K562 (cell line): Measurements from ENCODE around the gene GRAMD2B. TPM values are rescaled to one million over a fixed set of nuclear protein-coding genes. Genes with fewer than 3 reads are reported as not detected.

Experiments used
- ATAC-seq: fragments of 200-7000 bp; cut with Tn5 transposase; 3 replicates; pipeline ENCODE4 v1.9.1; 2020; ENCODE audit warnings: moderate library complexity
- BruUV-seq: library from RNA; stranded (reverse); fragments of 400-500 nt; replicated peaks from 2 replicates; lab custom pipeline; 2021; lab: Mats Ljungman, UMichigan
- CTCF ChIA-PET: fragments of 300-600 bp; formaldehyde crosslinking; extraction: SDS; loops from one replicate; lab custom pipeline; 2021; ENCODE audit warnings: low intra/inter-chr PET ratio; lab: Yijun Ruan, JAX
- POLR2A ChIA-PET: fragments of 300-600, 350-650 bp; sonication (Branson Sonifier 250); formaldehyde crosslinking; extraction: SDS; loops from one replicate; lab custom pipeline; 2021; ENCODE audit warnings: antibody characterized with exemption, inconsistent platforms; lab: Yijun Ruan, JAX
- DNase-seq, 4 experiments: peaks; one replicate each; pipeline versions ENCODE4 v3.0.0 to v3.0.0-alpha.2; 2011 to 2018; ENCODE audit warnings: low spot score in 3 of 4, mixed read lengths in 3 of 4; ENCODE audit errors: extremely low read depth in 1 of 4
- FAIRE-seq: peaks from 2 replicates; lab custom pipeline; 2011; peaks lifted over from hg19 to GRCh38; lab: Jason Lieb, UNC
- H2AFZ ChIP-seq: 2 replicates; pipeline ENCODE4 v1.6.0; 2011; ENCODE audit warnings: low read depth, low read length, control low read depth, inconsistent platforms
- H3K27ac ChIP-seq: fragments of 200-600 bp; 3 replicates; pipeline ENCODE4 v1.8.0; 2011; ENCODE audit warnings: low read depth, mild to moderate bottlenecking, control low read depth, inconsistent platforms, low read length, moderate library complexity, mixed read lengths; ENCODE audit errors: extremely low read depth
- H3K27me3 ChIP-seq, 2 experiments: fragments of 300-600 bp in 1 of 2; 2 replicates in 1 of 2; 3 replicates in 1 of 2; pipeline versions ENCODE4 v1.6.0 to v1.8.0; 2011; ENCODE audit warnings: inconsistent platforms in 2 of 2, low read length in 2 of 2, mild to moderate bottlenecking in 1 of 2, mixed read lengths in 1 of 2, moderate library complexity in 1 of 2; ENCODE audit not compliant: control insufficient read depth in 2 of 2, insufficient read depth in 2 of 2
- H3K36me3 ChIP-seq: fragments of 300-600 bp; 3 replicates; pipeline ENCODE4 v1.8.0; 2011; ENCODE audit warnings: mild to moderate bottlenecking, low read length, inconsistent platforms; ENCODE audit not compliant: control insufficient read depth, insufficient read depth
- H3K4me1 ChIP-seq, 2 experiments: fragments of 200-600 bp in 1 of 2; replicated peaks in 1 of 2; 2 replicates in 1 of 2; 3 replicates in 1 of 2; pipeline versions ENCODE4 v1.5.1 to v1.8.0; 2011; ENCODE audit warnings: inconsistent platforms in 2 of 2, low read length in 2 of 2, mild to moderate bottlenecking in 1 of 2, mixed read lengths in 1 of 2, moderate library complexity in 1 of 2; ENCODE audit not compliant: control insufficient read depth in 2 of 2, insufficient read depth in 2 of 2
- H3K4me2 ChIP-seq: 2 replicates; pipeline ENCODE4 v1.6.1; 2011; ENCODE audit warnings: low read length, control low read depth, inconsistent platforms, mixed read lengths; ENCODE audit not compliant: insufficient read depth
- H3K4me3 ChIP-seq: fragments of 200-600 bp; sonication (generic), shearing (Covaris generic); 2 replicates; pipeline ENCODE4 v1.5.1; 2016; ENCODE audit warnings: control low read depth, inconsistent platforms
- H3K79me2 ChIP-seq: fragments of 200-600 bp; 3 replicates; pipeline ENCODE4 v1.8.0; 2011; ENCODE audit warnings: low read length, inconsistent platforms; ENCODE audit not compliant: control insufficient read depth, insufficient read depth
- H3K9ac ChIP-seq, 2 experiments: 2 replicates each; pipeline versions ENCODE4 v1.6.0 to v1.6.1; 2011; ENCODE audit warnings: low read depth in 2 of 2, low read length in 2 of 2, control low read depth in 1 of 2, inconsistent platforms in 1 of 2, mild to moderate bottlenecking in 1 of 2, mixed read lengths in 1 of 2; ENCODE audit not compliant: insufficient read depth in 1 of 2
- H3K9me1 ChIP-seq: one replicate; pipeline ENCODE4 v1.6.0; 2011; ENCODE audit warnings: inconsistent platforms, mild to moderate bottlenecking, low read length, moderate library complexity; ENCODE audit not compliant: control insufficient read depth, insufficient read depth
- H3K9me3 ChIP-seq: replicated peaks from 2 replicates; pipeline ENCODE4 v1.5.1; 2011; ENCODE audit warnings: low read depth, low read length, inconsistent platforms; ENCODE audit not compliant: control insufficient read depth, insufficient read depth
- H4K20me1 ChIP-seq: replicated peaks from 2 replicates; pipeline ENCODE4 v1.6.1; 2011; ENCODE audit warnings: low read length, inconsistent platforms, mixed read lengths; ENCODE audit not compliant: control insufficient read depth, insufficient read depth
- CEBPB ChIP-seq: fragments of 450-650 bp; IDR thresholded peaks from 2 replicates; pipeline ENCODE4 v1.6.1; 2016; ENCODE audit warnings: missing genetic modification characterization, missing compliant biosample characterization
- CEBPG ChIP-seq, 3 experiments: fragments of 200-800 bp in 1 of 3; sonication (Bioruptor generic) in 1 of 3; sonication (generic) in 1 of 3; formaldehyde crosslinking in 1 of 3; IDR thresholded peaks in 2 of 3; conservative IDR thresholded peaks in 1 of 3; 2 replicates each; pipeline versions ENCODE4 v1.6.1 to v1.8.0; 2016 to 2022; ENCODE audit warnings: missing compliant biosample characterization in 2 of 3, missing genetic modification characterization in 2 of 3, mild to moderate bottlenecking in 1 of 3, missing genetic modification reagents in 1 of 3
- PRDM10 ChIP-seq: fragments of 450-650 bp; IDR thresholded peaks from 2 replicates; pipeline ENCODE4 v1.6.1; 2018; ENCODE audit not compliant: partially characterized antibody
- RAD21 ChIP-seq, 2 experiments: fragments of 250-450 bp in 1 of 2; fragments of 450-650 bp in 1 of 2; sonication (Bioruptor Pico) in 1 of 2; formaldehyde crosslinking in 1 of 2; IDR thresholded peaks in 1 of 2; conservative IDR thresholded peaks in 1 of 2; 2 replicates each; pipeline versions ENCODE4 v1.4.0 to v1.8.0; 2020 to 2022; ENCODE audit warnings: mild to moderate bottlenecking in 2 of 2, moderate library complexity in 1 of 2
- SMC3 ChIP-seq: conservative IDR thresholded peaks from 2 replicates; pipeline ENCODE4 v1.6.1; 2011; ENCODE audit warnings: low read depth, low read length, improper control_type of control experiment; ENCODE audit not compliant: insufficient read depth
- TRIM28 ChIP-seq: fragments of 450-650 bp; IDR thresholded peaks from 2 replicates; pipeline ENCODE4 v1.6.1; 2017
- WGBS: fragments of 100-300 bp; shearing (Covaris generic); methylation state at CpG from one replicate; pipeline ENCODE4 v1.1.6; 2016; ENCODE audit warnings: low coverage, mixed read lengths; ENCODE audit not compliant: insufficient coverage; ENCODE audit errors: missing lambda C conversion rate; 5-methylcytosine and 5-hydroxymethylcytosine counted together
- in situ Hi-C: fragments of 300-500 bp; cut with MboI; formaldehyde crosslinking; loops from 4 replicates; pipeline ENCODE4 v1.15.0; 2018; ENCODE audit warnings: inconsistent platforms, mixed read lengths
- intact Hi-C: fragments of 100-400 bp; cut with micrococcal nuclease; formaldehyde crosslinking; loops from 2 replicates; pipeline ENCODE4 v1.14.2; 2022
- polyA plus RNA-seq, 8 experiments: library from polyadenylated mRNA; depleted of rRNA in 4 of 8; stranded (reverse) in 5 of 8; unstranded in 3 of 8; fragments of >200 nt; fragmentation: Nextera tagmentation in 2 of 8; fragmentation: Illumina TruSeq in 1 of 8; extraction: Ambion mirVana in 2 of 8; extraction: Trizol in 1 of 8; gene quantifications; 2 replicates each; pipeline versions ENCODE4 v1.2.1 to v1.2.3, GENCODE V29; 2011 to 2014; ENCODE audit warnings: inconsistent platforms in 1 of 8, missing spikeins in 1 of 8
- total RNA-seq, 7 experiments: library from RNA; depleted of rRNA in 6 of 7; stranded (reverse); fragments of >200 nt in 6 of 7; fragmentation: Illumina TruSeq in 2 of 7; extraction: Trizol in 2 of 7; gene quantifications; 2 replicates each; pipeline versions ENCODE4 v1.2.1 to v1.2.3, GENCODE V29; 2011 to 2021; ENCODE audit warnings: low replicate concordance in 1 of 7
- TF ChIP-seq, protein P1 (sequence below), 2 experiments: fragments of 450-650 bp; formaldehyde crosslinking in 1 of 2; IDR thresholded peaks; 2 replicates each; pipeline versions ENCODE4 v1.4.0 to v1.6.1; 2014 to 2020; ENCODE audit warnings: mild to moderate bottlenecking in 2 of 2, borderline replicate concordance in 1 of 2, low read depth in 1 of 2

The GRAMD2B gene
- total and polyA plus RNA-seq, 9 of the 15 experiments (the other 6 are each of a cell fraction or from before 2014, with no cell fraction given), result 0.32 to 4.2 (median 1.4) TPM

- Histone ChIP-seq H3K27me3 (no peaks in the 10 kb centered on the region), H3K9me3 (no peaks in the 10 kb centered on the region), H3K4me1 (peaks cover 0 to 3% of the 10 kb centered on the region in 2 experiments; a peak in 1 of 5 replicates), H3K9ac (0 out of 4 replicates have a peak overlapping the region, but pooled peaks of 1 of the 2 experiments have one; percentile 7), H3K36me3 (no peaks in the 10 kb centered on the region), H3K79me2 (no peaks in the 10 kb centered on the region), H3K4me3 (no peak overlapping the region), H3K9me1 (no peaks in the 10 kb centered on the region), H3K4me2 (no peak overlapping the region; the same call in 1 of the 2 replicates), H4K20me1 (no peaks in the 10 kb centered on the region), H2AFZ (peak overlapping the region; percentile 47), H3K27ac (no peak overlapping the region)
- ATAC-seq, result peak; percentile 79
- CTCF ChIA-PET, result interaction anchor here (1.2 kb wide), 1 partner anchor 139 kb away, joined by 8 read pairs; no protein-coding TSS in a partner anchor
- in situ Hi-C loops (loop anchor here (5.0 kb wide), 1 partner anchor 44 kb away; no protein-coding TSS in a partner anchor), intact Hi-C loops (loop anchor here (1.0 to 2.0 kb wide), 2 partner anchors 46 to 139 kb away; no protein-coding TSS in a partner anchor)
- peak; percentile 35 for FAIRE-seq
- BruUV-seq, result no TSS peak
- peak in 2 of 4 experiments; percentile 40 to 67 for DNase-seq
- WGBS, result 36% methylated on average over 8 of the region's 8 CpGs
- POLR2A ChIA-PET, result no interaction called here
- peak; percentile 36 to 60 for TF ChIP-seq RAD21 (CRISPR knock-in tag; conservative IDR thresholded peaks at IDR 0.05 in 1 of 2, IDR thresholded peaks at IDR 0.05 in 1 of 2)
- TF ChIP-seq CEBPG (CRISPR knock-in tag; IDR thresholded peaks at IDR 0.05), result no peak
- TF ChIP-seq CEBPG (tag; conservative IDR thresholded peaks at IDR 0.05 in 1 of 2, IDR thresholded peaks at IDR 0.05 in 1 of 2), result peak in 1 of 2 experiments; percentile 53; a peak in 1 of 4 replicates
- TF ChIP-seq SMC3, result 0 out of 2 replicates have a peak, but pooled peaks have one; percentile 25
- TF ChIP-seq CEBPB (tag), result peak; percentile 42
- peak; percentile 84 for TF ChIP-seq PRDM10
- TF ChIP-seq TRIM28, result no peak
- TF ChIP-seq, protein P1, sequence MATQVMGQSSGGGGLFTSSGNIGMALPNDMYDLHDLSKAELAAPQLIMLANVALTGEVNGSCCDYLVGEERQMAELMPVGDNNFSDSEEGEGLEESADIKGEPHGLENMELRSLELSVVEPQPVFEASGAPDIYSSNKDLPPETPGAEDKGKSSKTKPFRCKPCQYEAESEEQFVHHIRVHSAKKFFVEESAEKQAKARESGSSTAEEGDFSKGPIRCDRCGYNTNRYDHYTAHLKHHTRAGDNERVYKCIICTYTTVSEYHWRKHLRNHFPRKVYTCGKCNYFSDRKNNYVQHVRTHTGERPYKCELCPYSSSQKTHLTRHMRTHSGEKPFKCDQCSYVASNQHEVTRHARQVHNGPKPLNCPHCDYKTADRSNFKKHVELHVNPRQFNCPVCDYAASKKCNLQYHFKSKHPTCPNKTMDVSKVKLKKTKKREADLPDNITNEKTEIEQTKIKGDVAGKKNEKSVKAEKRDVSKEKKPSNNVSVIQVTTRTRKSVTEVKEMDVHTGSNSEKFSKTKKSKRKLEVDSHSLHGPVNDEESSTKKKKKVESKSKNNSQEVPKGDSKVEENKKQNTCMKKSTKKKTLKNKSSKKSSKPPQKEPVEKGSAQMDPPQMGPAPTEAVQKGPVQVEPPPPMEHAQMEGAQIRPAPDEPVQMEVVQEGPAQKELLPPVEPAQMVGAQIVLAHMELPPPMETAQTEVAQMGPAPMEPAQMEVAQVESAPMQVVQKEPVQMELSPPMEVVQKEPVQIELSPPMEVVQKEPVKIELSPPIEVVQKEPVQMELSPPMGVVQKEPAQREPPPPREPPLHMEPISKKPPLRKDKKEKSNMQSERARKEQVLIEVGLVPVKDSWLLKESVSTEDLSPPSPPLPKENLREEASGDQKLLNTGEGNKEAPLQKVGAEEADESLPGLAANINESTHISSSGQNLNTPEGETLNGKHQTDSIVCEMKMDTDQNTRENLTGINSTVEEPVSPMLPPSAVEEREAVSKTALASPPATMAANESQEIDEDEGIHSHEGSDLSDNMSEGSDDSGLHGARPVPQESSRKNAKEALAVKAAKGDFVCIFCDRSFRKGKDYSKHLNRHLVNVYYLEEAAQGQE (IDR thresholded peaks at IDR 0.05; ENCODE audit: borderline replicate concordance), result peak; percentile 51; the same call in 1 of the 2 replicates
- TF ChIP-seq, protein P1 (CRISPR knock-in tag; IDR thresholded peaks at IDR 0.05; ENCODE audit: low read depth), result no peak
Observed at GRCh38 chr5:126492939-126493338, 69.7 kb downstream of the GRAMD2B start.
